CD4-positive, alpha-beta T cell treated with Interleukin-6 at 100 ng/mL for 8 hours (primary cell): ENCODE data around the gene NPR3.
"Not testable (repeated sequence)": the region's sequence is repeated elsewhere in the genome, so short reads cannot be mapped to it uniquely, and the experiment has no call there.

Experiments used
- DNase-seq: peaks from one replicate; pipeline ENCODE4 v3.0.0-alpha.2; 2020; ENCODE audit warnings: mixed read lengths, low spot score

The NPR3 gene

DNA sequence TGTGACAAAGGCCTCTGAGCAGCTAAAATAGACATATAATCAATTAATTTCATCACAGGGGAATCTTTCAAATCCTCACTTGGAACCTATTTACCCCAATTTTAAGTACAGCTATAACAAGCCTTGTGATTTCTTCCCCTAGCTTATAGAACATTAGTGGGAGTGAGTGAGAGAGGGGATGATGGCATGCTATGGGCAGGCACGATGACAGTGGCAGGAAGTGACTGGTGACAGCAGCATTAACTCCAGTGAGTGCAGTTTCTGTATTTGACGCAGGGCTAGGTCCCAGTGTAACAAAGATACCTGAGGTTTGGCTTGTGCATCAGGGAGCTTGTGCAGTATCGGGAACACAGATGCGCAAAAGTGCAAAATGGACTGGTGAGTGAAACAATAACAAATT, 54.1 kb downstream of the NPR3 start:
- DNase-seq: no peak

DNA sequence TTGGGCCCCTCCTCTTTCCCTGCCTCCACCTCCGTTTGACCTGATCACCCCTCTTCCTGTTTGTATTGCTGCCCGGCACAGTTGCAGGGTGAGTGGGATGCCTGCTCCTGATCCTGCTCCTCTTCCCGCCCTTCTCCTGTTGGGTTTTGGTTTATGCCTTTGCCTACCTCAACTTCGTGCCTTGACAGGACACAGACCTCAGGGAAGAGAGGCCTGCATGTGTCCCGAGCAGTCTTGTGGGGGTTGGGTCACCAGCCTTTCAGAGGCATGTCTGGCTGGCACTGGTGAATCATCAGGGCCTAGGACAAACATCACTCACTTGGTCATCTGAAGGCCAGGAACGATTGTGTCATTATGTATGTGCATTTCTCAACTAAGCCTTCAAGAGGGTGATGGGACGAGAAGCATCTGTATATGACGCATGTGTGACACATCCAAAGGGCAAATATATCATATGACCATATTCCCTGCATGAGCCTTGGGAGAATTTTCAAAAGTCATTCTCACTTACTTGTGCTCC, 56.9 kb downstream of the NPR3 start:
- DNase-seq: no peak

DNA sequence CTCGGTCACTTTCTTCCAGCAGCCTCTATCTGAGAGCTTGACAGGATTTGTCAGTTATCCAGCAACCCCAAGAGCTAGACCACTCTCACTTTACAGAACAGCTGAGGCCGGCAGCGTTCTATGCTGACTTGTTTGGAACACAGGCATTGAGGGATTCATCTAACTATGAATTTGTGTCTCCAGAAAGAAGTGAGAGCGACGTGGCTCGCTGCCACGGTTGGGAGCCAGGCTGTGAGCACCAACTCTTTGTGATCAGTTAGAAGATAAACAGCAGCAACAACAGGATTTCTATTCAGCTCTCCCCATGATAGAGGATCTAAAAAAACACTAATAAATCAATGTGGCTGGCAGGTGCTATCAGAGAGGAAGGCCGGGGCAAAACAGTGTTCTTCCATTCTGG, 58.6 kb downstream of the NPR3 start:
- no peak for DNase-seq

DNA sequence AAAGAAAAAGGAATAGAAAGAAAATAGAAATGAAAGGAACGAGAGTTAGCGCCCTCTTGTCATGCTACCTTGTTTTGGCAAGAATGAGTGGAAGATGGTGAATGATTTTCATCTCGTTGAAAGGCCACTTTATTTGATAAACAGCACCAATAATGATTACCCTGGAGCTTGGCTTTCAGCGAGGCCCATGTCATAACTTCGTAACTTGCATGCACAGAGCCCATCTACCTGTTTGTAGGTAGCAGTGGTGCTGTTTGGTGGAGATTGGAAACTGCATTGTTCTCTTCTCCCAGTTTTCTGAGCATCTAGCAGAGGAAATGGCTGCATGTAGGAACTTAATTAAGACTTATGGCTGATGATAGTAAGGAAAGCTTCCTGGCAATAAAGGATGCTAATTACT, 59.3 kb downstream of the NPR3 start:
- DNase-seq: no peak

DNA sequence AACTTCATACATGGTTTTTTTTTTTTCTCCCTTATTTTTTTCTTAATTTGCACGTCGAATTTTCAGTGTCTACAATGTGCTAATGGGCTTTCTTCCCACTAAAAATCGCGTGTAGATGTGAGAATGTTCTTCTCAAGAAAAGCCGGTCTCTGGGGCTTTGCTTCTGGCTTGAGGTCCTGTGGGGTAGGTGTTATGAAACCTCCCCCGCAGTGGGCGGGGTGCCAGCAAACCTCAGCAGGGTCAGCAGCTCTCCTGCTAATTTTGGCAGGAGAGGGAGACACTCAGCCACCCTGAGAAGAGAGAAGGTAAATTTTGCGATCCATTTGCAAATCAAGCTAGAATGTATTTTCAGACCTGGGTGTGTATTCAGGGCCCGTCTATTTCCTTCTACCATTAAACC, 59.9 kb downstream of the NPR3 start:
- DNase-seq: no peak

DNA sequence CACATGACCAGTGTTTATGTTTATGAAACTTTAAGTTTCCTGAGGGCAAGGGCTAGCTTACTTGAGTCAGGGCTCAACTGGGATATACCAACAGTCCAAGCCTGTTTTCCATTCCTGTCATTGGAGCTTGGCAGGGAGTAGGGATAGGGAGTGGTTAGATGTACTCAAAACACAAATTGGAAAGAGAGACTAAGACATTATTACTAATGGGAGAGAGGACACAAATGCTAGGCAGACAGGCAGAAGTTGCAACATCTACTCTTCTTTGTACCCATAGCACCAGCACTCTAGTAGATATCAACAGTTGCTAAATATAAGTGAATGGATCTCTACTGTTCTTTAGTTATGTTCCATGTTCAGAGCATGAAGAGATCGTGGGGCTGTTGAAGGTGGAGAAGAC, 62.8 kb downstream of the NPR3 start:
- DNase-seq: no peak

DNA sequence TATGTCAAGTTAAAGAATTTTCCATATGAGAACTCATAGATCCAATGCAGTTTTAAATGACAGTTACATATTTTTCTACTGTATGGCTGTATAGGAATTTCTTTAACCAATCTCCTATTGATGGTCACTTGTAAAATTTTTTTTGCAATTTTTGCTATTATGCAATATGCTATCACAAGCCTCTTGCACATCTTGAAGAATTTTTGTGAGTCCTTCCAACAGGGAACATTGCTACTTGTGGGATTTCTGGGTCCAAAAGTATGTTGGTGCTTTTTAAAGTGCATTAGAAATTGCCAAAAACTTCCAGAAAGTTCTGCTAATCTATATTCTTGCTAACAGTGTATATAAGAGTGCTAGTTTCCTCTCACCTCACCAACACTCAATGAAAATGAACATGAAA, 65.1 kb downstream of the NPR3 start:
- no peak for DNase-seq

DNA sequence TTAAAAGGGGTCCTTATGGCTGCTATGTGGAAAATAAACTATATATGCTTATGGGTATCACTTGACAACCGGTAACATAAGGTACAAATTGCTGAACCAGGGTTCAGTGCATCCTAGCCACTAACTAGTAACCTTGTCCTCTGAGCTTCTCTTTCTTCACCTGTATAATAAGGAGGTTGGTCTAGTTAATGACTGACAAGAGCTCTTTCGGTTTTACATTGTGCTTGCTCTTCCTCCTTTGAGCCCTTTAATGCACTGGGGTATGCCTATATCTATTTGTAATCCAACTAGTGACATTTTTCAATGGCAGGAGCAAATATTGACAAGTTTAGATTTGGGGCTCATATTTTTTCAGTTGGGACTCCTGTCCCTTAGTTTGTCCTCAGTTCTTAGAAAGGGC, 66.1 kb downstream of the NPR3 start:
- no peak for DNase-seq

DNA sequence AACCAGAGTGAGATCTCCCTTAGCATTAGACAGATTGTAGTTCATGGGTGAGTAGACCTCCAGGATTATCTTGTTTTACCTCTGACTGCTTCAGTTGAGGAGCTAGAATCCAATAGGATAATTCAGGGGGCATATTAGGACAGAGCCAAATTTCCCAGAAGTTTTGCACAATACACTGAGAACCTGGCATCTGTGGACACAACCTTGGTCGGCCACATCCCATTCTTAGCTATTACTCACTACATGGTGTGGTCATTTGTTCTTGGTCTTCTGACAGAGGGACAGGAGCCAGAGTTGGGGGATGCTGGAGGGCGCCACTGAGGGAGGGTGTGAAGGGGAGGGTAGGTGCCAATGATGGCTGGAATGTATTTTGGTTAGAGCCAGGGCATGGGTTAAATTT, 66.6 kb downstream of the NPR3 start:
- no peak for DNase-seq

DNA sequence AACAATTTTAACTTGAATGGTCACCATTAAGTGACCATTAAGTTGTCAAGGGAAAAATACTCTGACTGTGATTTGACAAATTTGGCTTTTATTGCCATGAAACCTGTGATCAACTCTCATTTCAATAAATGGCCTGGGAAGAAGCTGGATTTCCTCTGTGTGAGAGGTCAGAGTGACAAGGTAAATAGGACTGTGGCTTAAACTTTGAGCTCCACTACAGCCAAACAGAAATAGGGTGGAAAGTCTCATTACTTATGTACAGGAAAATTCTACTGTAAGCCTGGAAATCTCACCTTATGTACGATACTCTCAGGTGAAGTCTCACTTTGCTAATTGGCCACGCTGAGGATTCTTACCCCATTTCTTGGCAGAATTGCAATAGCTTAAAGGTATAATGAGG, 67.3 kb downstream of the NPR3 start:
- no peak for DNase-seq

DNA sequence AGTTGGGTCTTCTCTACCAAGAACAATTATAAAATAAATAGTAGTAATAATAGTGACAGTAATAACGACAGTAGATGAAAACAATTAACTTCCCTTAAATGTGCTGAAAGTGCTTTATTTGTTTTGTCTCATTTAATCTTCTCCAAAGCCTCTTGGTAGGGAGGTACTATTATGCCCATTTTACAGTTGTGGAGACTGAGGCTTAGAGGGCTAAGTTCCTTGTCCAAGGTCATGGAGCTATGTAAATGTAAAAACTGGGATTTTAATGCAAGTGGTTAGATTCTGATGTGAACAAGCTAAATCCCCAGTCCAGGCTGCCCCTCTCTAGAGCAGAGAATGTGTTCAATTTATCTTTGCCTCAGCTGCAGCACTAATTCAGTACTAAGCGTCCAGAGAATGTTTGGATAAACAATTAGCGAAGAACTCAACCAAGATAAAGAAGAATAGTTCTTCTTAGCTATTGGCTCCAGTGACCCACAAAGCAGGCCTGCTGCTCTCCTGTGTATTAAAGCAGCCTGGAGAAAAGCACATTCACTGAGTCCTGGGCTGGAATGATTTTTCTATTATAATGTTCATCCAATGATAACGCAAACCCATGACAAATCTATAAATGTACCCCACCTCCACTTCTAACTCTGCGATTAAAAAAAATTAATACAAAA, 68.8 kb downstream of the NPR3 start:
- DNase-seq: no peak

DNA sequence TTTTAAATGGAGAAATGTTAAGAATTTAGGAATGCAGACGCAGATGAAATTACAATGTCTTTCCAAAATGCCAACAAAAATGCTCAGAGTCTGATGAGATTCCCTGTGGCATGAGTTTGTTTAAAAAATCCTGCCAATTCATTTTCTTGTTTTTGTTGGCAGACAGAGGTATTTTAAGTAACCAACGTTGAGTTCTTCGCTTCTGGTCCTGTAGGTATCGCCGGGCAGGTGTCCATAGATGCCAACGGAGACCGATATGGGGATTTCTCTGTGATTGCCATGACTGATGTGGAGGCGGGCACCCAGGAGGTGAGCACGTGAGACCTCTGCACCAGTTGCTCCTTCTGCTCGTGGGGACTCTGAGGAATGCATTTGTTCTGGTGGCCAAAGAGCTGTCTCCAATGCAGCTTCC, 69.4 kb downstream of the NPR3 start:
- no peak for DNase-seq

DNA sequence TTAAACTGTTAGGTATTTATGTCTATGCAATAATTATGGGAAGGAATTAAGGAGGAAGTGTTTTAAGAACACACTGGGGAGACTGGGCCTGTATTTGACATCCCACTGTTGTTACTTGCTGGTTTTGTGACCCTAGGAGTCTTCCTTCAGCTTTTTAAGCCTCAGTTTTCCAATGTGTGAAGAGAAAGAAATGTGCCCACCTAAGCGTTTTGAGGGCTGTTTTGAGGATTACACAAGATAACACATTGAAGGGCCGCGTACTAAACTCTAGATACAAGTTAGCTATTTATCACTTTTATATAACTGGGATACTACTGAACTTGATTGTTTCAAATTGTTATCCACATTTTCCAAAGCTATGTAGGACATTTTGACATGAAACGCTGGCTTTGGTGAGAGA, 72.5 kb downstream of the NPR3 start:
- DNase-seq: no peak

DNA sequence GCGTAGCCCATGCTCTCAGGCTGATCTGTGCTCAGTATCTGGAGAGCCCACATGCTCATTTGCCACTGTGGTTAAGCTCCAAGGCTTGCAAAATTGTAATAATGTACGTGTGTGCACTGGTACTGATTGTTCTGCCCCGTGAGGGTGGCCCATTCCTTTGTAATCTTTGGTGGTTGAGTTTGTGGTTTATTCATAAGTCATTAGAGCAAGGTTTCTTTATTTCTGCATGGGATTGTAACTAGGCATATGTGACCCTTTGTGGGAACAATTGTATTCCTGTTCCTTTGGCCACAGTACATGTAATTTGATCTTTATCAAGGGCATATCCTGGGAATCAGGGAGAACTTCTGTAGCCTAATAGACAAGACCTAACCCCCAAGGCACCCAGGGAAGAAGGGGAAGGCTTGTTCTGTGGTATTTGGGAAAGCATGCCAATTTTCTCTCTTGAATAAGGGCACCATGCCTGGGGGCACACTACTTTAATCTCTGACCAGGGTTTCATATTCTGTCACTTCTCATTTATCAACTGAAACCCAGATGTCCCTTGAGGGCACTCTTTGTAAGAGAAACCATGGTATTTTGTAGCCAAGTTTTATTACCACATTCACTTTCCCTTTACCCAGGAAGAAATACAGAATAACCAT, 74.6 kb downstream of the NPR3 start:
- DNase-seq: no peak

DNA sequence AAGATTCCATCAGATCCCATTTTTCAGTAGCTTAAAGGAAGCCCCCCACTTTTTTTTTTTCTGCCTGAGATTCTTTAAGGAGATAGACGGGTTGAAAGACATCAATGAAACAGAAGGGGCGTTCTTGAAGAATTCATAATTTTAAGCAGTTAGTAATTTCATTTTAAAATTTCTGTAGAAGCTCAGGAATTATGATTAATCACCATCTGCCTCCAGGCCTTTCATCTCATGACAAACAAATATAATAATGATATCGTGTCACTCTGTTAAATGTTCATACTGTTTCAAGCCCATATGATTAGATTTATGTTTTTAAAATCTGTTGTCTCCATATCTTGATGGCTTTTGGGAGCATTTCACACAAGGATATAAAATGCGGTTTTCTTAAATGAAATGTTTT, 75.2 kb downstream of the NPR3 start:
- DNase-seq: no peak

DNA sequence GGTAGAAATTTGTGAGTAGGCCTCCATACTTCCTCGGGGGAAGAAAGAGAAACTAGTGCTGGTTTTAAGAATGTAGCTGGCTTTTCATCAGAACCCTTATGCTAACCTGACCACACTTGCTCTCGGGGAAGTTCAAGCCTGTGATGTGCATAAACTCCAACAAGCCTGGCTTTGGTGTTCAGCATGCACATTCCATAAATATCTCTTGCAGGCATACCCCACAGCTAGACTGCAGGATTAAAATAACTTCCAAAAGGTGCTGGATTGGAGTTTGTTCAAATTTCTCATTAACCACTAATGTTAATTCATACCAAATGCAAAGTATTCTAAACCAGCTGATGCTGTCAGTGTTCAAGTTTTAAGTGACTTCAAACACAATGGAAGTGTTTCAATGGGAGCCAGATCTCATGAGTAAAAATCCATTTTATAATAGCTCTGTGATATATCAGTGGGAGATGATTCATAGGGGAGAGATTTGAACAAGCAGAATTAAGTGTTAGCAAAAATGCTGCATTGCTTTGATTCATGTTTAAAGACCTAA, 79.4 kb downstream of the NPR3 start:
- no peak for DNase-seq

DNA sequence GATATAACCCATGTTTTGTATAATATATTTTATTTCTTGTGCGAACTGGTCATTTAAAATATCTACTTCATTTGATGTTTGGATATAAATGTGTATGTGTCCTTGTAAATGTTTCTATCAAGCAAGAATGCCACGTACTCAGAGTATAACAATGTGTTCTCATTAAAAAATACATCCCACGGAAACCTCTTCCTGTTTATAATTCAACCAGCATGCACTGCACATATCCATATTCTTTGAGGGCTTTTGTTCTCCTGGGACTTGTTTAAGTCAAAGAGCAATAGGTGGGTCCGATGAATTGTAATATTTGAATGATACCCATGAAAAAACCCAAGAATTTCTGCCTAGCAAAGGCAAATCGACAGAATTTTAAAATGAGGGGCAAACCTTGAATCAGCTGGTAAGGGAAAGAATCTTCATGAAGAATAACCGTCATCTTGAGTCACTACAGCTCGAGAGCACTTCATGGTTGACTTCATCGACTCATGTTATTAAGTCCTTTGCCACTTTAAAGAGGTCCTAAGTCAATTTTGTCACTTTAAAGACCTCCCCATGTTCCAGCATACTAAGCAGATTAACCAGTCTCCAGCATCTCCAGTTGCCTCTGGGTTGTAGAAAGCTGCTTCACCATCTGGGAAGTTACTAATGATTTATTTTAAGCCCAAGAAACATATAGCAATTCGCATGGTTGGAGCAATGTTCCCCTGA, 80.6 kb downstream of the NPR3 start:
- no peak for DNase-seq

DNA sequence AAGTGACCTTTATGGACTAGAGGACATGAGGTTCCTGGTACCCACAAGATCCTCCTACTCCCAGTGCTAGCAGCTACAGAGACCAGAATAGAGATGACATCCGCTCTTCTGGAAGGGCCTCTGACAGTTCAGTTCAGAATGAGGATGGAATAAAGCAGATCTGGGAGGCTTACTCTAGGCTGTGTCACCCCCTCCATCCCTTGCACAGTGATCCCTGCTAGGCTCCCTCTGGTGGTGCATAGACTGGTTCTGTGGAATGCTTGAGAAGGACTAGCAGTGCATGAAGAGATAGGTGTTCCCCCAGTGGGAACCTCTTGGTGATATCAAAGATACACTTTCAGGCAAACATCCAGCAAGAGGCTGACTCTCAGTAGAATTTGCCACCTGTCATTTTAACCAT, 83.0 kb downstream of the NPR3 start:
- no peak for DNase-seq

DNA sequence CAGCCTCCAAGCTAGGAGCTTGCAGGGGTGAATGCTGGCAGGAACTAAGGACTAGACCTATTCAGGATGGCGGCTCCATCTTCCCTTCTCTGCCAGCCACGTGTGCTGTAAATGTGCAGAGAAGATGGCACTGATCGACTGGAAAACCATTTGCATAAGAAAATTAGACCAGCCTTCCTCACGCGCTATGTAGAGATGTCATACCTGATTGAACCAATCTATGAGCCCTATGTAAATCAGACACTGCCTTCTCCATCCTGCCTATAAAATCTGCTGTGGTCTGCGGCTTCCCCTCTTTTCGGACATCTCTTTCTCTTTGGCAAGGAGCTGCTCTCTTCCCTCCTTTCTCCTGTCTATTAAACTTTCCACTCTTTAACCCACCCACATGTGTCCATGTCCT, 91.6 kb downstream of the NPR3 start:
- no peak for DNase-seq

DNA sequence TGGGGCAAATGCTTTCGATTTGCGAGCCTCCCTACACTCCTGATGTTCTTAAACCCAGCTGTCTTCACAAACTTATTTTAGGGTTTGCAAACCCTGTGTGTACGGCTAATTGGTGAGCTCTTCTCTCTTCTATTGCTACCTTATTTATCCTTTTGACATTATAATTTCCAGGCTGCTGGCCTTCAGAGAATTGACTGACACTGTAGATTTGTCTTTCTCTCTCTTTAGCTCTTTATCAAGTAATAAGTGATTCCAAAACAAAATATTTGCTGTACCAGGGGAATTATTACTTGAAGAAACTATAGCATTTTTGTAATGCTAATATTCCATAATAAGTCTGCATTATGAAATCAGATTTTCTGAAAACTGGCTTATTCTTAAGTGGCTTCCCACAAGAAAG, 92.5 kb downstream of the NPR3 start:
- no peak for DNase-seq

DNA sequence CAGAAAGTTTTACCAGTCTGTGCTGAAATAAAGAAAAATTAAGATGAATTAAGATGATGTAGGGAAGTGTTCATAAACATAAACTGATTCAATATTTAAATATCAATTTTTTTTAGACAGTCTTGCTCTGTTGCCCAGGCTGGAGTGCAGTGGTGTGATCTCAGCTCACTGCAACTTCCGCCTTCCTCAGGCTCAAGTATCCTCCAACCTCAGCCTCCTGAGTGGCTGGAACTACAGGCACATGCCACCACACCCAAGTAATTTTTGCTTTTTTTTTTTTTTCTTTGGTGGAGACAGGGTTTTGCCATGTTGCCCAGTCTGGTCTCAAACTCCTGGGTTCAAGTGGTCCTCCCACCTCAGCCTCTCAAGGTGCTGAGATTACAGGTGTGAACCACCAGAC, 94.3 kb downstream of the NPR3 start:
- not testable (repeated sequence) for DNase-seq

DNA sequence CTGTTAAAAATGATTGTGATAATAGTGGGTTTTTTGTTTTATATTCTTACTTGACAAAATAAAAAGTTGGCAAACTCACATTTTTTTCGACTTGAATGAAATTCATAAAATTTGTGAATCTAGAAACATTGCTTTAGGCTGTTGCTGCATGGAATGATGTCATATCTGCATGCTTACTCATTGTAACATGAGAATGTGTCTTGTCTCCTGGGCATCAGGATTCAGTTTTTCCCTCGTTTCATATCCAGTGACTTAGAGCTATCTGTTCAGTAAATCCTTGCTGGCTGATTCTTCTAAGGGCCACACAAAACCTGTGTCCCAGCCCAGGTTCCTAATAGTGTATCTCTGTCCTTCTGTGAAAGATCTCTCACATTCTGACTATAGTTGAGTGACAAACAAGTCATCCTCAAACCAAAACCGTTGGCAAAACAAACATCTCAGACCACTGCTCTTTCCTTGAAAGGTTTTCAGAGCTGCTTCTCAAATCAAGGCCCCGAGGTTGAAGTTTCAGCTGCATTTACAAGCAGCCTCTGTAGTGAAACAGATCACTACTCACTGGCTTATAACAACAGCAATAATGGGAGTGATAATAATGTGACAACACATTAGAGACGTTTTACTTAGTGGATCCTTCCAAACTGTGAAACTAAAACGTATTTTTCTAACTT, 95.0 kb downstream of the NPR3 start:
- no peak for DNase-seq

DNA sequence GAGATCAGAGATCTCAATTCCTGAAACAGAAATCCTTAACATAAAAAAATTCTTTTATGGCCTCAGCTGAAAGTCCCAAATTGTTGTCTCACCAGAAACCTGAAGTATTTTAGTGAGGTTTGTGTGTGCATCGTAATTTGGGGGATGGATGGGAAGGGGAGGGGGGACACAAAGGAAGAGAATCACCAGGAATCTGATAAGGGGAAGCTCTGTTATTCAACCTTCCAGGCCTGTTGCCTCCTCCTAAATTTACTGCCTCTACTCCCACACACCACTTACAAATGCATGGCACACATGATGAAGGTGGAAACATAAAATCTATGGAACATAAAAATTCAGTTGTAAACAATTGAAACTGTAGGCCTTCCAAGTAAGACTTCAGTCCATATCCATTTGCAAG, 97.7 kb downstream of the NPR3 start:
- DNase-seq: no peak
